ENCODE results near the gene CAPN8. TPM values are rescaled to one million over a fixed set of nuclear protein-coding genes. Genes with fewer than 3 reads are reported as not detected.

Gene CAPN8
- total RNA-seq, 1 donor from 2014 or later: 0.63 TPM

GRCh38 chr1:223639331-223639749, 26.2 kb downstream of the CAPN8 start:
- H3K9me3 Mint-ChIP-seq: peaks cover 22% of the 10 kb centered on the region
- no peak overlapping the region for H3K27ac Mint-ChIP-seq
- H3K27me3 Mint-ChIP-seq (ENCODE audit: low read depth): peaks cover 14% of the 10 kb centered on the region

DNA sequence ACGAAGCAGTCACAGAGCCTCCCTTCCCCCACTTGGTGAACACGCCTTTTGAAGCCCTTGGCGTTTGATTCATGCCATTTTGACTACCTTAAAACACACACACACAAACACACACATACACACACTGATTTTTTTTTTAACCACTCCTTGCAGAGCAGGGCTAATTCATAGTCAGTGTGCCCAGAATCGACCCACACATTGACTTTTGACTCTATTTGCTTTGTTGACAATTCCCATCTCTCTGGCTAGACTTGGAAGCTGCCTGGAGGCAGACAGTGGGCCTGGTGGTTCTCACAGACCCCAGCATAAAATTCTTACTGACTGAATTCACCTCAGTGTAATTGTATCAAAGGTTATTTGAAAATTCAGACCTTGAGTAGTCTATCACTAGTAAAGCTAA, 30.3 kb downstream of the CAPN8 start:
- TF ChIP-seq, protein P1, sequence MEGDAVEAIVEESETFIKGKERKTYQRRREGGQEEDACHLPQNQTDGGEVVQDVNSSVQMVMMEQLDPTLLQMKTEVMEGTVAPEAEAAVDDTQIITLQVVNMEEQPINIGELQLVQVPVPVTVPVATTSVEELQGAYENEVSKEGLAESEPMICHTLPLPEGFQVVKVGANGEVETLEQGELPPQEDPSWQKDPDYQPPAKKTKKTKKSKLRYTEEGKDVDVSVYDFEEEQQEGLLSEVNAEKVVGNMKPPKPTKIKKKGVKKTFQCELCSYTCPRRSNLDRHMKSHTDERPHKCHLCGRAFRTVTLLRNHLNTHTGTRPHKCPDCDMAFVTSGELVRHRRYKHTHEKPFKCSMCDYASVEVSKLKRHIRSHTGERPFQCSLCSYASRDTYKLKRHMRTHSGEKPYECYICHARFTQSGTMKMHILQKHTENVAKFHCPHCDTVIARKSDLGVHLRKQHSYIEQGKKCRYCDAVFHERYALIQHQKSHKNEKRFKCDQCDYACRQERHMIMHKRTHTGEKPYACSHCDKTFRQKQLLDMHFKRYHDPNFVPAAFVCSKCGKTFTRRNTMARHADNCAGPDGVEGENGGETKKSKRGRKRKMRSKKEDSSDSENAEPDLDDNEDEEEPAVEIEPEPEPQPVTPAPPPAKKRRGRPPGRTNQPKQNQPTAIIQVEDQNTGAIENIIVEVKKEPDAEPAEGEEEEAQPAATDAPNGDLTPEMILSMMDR (IDR thresholded peaks at IDR 0.05; ENCODE audit: unreplicated experiment): no peak
- Mint-ChIP-seq H3K27ac (no peak overlapping the region), H3K4me3 (no peak overlapping the region), H3K36me3 (no peaks in the 10 kb centered on the region), H3K4me1 (no peaks in the 10 kb centered on the region), H3K9me3 (peaks cover 8% of the 10 kb centered on the region), H3K27me3 (ENCODE audit: low read depth) (peaks cover 28% of the 10 kb centered on the region)
- DNase-seq (ENCODE audit: low spot score in 2 of 2, unreplicated experiment in 2 of 2): no peak

More at GRCh38 chr1:223639331-223639749, 26.2 kb downstream of the CAPN8 start:
- Mint-ChIP-seq H3K4me1 (peaks cover 3% of the 10 kb centered on the region), H3K36me3 (no peaks in the 10 kb centered on the region), H3K4me3 (no peak overlapping the region)
- TF ChIP-seq, protein P1 (IDR thresholded peaks at IDR 0.05; ENCODE audit: unreplicated experiment): no peak
- no peak for DNase-seq (ENCODE audit: low spot score in 2 of 2, unreplicated experiment in 2 of 2)

GRCh38 chr1:223634423-223634822, 31.1 kb downstream of the CAPN8 start:
- TF ChIP-seq, protein P1 (IDR thresholded peaks at IDR 0.05; ENCODE audit: unreplicated experiment): no peak
- no peaks in the 10 kb centered on the region for H3K36me3 Mint-ChIP-seq

GRCh38 chr1:223631956-223632355, 33.5 kb downstream of the CAPN8 start:
- Mint-ChIP-seq H3K27ac (no peak overlapping the region), H3K4me1 (no peaks in the 10 kb centered on the region), H3K4me3 (no peak overlapping the region), H3K36me3 (no peaks in the 10 kb centered on the region), H3K27me3 (ENCODE audit: low read depth) (peaks cover 20% of the 10 kb centered on the region), H3K9me3 (no peaks in the 10 kb centered on the region)
- TF ChIP-seq, protein P1 (IDR thresholded peaks at IDR 0.05; ENCODE audit: unreplicated experiment): no peak
- no peak for DNase-seq (ENCODE audit: low spot score in 2 of 2, unreplicated experiment in 2 of 2)

More at GRCh38 chr1:223634423-223634822, 31.1 kb downstream of the CAPN8 start:
- Mint-ChIP-seq H3K4me1 (no peaks in the 10 kb centered on the region), H3K27ac (no peak overlapping the region), H3K4me3 (no peak overlapping the region), H3K9me3 (no peaks in the 10 kb centered on the region), H3K27me3 (ENCODE audit: low read depth) (peaks cover 28% of the 10 kb centered on the region)
- DNase-seq (ENCODE audit: low spot score in 2 of 2, unreplicated experiment in 2 of 2): no peak

- Mint-ChIP-seq H3K4me3 (no peak overlapping the region), H3K9me3 (no peaks in the 10 kb centered on the region), H3K27me3 (ENCODE audit: low read depth) (peaks cover 18% of the 10 kb centered on the region), H3K27ac (no peak overlapping the region), H3K36me3 (no peaks in the 10 kb centered on the region), H3K4me1 (no peaks in the 10 kb centered on the region)
- TF ChIP-seq, protein P1 (IDR thresholded peaks at IDR 0.05; ENCODE audit: unreplicated experiment): no peak
- DNase-seq (ENCODE audit: low spot score in 2 of 2, unreplicated experiment in 2 of 2): no peak
Measured at GRCh38 chr1:223631473-223631872, 34.0 kb downstream of the CAPN8 start.

GRCh38 chr1:223629126-223629457, 36.4 kb downstream of the CAPN8 start:
- TF ChIP-seq, protein P1 (IDR thresholded peaks at IDR 0.05; ENCODE audit: unreplicated experiment): no peak
- DNase-seq (ENCODE audit: low spot score in 2 of 2, unreplicated experiment in 2 of 2): no peak
- Mint-ChIP-seq H3K4me3 (no peak overlapping the region), H3K27me3 (ENCODE audit: low read depth) (peaks cover 17% of the 10 kb centered on the region), H3K9me3 (no peaks in the 10 kb centered on the region), H3K36me3 (no peaks in the 10 kb centered on the region), H3K4me1 (no peaks in the 10 kb centered on the region), H3K27ac (no peak overlapping the region)
